Ascending aorta (tissue), 2 donors: ENCODE measurements around the gene CSTPP1. TPM values are rescaled to one million over a fixed set of nuclear protein-coding genes. Genes with fewer than 3 reads are reported as not detected.

Experiments used
- DNase-seq, 2 donors: peaks; one replicate each; pipeline ENCODE4 v3.0.0-alpha.2; 2019; ENCODE audit warnings: low spot score in 2 of 2
- H3K27ac ChIP-seq, 2 donors: fragments of 200-600 bp; sonication (generic); one replicate each; pipeline ENCODE4 v1.5.1; 2016 to 2017; ENCODE audit warnings: mild to moderate bottlenecking in 1 of 2
- H3K27me3 ChIP-seq: fragments of 200-600 bp; sonication (generic); one replicate; pipeline ENCODE4 v1.5.1; 2017
- H3K36me3 ChIP-seq, 2 donors: fragments of 200-600 bp; sonication (generic); one replicate each; pipeline ENCODE4 v1.5.1; 2016
- H3K4me1 ChIP-seq, 2 donors: fragments of 200-600 bp; sonication (generic); one replicate each; pipeline ENCODE4 v1.5.1; 2016 to 2017; ENCODE audit warnings: mild to moderate bottlenecking in 1 of 2
- H3K4me3 ChIP-seq, 2 donors: fragments of 200-600 bp; sonication (generic); one replicate each; pipeline ENCODE4 v1.5.1; 2016 to 2017; ENCODE audit warnings: mild to moderate bottlenecking in 1 of 2
- H3K9me3 ChIP-seq, 2 donors: fragments of 200-600 bp; sonication (generic); one replicate each; pipeline ENCODE4 v1.5.1; 2016
- intact Hi-C: fragments of 100-400 bp; cut with DNase I; formaldehyde crosslinking; loops from one replicate; pipeline ENCODE4 v1.15.1; 2023
- total RNA-seq: library from RNA; depleted of rRNA; stranded (reverse); fragments of >200 nt; gene quantifications from one replicate; pipeline ENCODE4 v1.1.0, GENCODE V29; 2016
- TF ChIP-seq, protein P1 (sequence below), 3 experiments: fragments of 200-600 bp in 2 of 3; fragments of 450-650 bp in 1 of 3; sonication (generic) in 2 of 3; IDR thresholded peaks; one replicate each; pipeline ENCODE4 v1.5.1; 2016 to 2019; ENCODE audit warnings: antibody characterized with exemption in 3 of 3, mild to moderate bottlenecking in 1 of 3, moderate library complexity in 1 of 3

CSTPP1 gene
- total RNA-seq, 1 donor from 2014 or later = 16.6 TPM

DNA sequence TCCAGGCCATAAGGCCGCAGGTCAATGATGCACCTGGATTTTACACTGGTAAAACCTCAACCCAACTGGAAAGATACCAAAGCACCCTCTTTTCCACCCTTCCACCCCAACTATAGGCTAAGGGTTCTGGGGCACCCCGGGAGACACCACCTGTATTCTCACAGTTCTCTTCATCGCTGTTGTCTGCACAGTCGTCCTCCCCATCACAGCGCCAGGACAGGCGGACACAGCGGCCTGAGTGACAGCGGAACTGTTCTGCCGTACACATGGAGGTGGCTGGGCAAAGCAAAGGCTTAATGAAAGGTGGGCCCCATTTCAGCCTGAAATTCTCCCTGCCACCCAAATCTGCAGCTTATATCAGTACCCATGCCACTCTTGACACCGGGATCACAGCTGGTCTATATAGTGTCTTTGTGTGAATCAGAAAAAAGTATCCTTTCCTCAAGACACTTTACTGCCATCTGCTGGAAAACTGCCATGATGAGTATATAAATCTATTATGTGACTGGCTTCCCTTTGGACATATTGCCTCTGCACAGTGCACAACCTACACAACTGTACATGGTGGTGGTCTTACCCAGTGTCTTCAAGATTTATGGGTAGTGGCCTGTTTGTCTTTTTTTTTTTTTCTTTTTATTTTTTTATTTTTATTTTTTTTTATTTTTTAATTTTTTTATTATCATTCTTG is 39.7 kb upstream of the CSTPP1 start:
- no peaks in the 10 kb centered on the region for H3K36me3 ChIP-seq
- intact Hi-C loops = no loop called here
- H3K27ac ChIP-seq = no peak overlapping the region
- H3K9me3 ChIP-seq = no peaks in the 10 kb centered on the region
- peaks cover 0 to 2% of the 10 kb centered on the region in 2 donors for H3K4me1 ChIP-seq
- DNase-seq = no peak
- H3K27me3 ChIP-seq = no peaks in the 10 kb centered on the region
- no peak overlapping the region for H3K4me3 ChIP-seq
- TF ChIP-seq, protein P1, sequence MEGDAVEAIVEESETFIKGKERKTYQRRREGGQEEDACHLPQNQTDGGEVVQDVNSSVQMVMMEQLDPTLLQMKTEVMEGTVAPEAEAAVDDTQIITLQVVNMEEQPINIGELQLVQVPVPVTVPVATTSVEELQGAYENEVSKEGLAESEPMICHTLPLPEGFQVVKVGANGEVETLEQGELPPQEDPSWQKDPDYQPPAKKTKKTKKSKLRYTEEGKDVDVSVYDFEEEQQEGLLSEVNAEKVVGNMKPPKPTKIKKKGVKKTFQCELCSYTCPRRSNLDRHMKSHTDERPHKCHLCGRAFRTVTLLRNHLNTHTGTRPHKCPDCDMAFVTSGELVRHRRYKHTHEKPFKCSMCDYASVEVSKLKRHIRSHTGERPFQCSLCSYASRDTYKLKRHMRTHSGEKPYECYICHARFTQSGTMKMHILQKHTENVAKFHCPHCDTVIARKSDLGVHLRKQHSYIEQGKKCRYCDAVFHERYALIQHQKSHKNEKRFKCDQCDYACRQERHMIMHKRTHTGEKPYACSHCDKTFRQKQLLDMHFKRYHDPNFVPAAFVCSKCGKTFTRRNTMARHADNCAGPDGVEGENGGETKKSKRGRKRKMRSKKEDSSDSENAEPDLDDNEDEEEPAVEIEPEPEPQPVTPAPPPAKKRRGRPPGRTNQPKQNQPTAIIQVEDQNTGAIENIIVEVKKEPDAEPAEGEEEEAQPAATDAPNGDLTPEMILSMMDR (IDR thresholded peaks at IDR 0.05) = no peak

DNA sequence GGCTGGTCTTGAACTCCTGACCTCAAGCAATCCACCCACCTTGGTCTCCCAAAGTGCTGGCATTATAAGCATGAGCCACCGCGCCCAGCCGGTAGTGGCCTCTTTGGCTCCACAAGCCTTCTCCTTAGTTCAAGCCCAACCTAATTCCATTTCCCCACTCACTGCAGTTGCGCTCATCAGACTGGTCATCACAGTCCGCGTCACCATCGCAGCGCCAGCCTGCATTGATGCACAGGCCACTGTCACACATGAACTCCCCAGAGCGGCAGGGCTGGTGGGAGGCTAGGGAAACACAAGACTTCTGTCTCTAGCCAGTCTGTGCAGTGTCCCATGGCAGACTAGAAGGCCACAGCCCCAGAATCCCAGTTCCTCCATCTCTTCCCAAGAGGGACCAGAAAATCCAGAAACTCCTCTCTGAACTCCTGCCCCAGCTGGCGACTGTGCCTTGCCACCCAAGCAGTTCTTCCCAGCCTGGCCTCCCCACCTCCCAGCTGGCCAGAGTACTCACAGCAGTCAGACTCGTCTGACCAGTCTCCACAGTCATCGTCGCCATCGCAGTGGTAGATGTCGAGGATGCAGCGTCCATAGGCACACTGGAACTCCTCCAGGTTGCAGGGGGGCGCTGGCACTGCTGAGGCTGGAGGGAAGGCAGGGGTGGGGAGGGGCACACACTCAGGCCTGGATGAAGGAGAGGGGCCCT is 38.0 kb upstream of the CSTPP1 start:
- H3K27me3 ChIP-seq = no peaks in the 10 kb centered on the region
- H3K9me3 ChIP-seq = no peaks in the 10 kb centered on the region
- H3K4me1 ChIP-seq = peaks cover 0 to 2% of the 10 kb centered on the region in 2 donors
- TF ChIP-seq, protein P1 (IDR thresholded peaks at IDR 0.05) = no peak
- intact Hi-C loops = no loop called here
- DNase-seq = no peak
- no peak overlapping the region for H3K27ac ChIP-seq
- H3K4me3 ChIP-seq = no peak overlapping the region
- no peaks in the 10 kb centered on the region for H3K36me3 ChIP-seq

DNA sequence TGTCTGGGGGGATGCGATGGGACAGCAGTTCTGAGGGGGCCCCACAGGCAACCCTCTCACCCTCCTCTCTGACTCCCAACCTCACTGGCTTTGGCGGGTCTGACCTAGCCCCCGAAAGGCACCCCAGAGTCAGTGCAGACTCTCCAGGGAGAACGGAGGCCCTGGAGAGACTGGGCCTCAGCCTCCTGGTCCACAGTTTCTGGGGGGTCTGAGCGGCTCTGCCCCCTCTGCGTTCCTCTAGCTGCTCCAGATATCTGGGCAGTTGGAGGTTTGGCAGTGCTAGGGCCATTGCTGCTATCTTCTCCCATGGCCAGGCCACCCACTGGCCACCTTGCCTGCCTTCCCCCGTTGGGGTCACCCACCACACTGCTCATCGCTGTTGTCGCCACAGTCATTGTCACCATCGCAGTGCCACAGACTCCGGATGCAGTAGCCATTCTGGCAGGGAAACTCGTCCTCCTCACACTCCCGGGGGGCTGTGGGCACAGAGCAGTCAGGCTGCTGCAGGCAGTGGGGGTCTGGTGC is 37.0 kb upstream of the CSTPP1 start:
- no peaks in the 10 kb centered on the region for H3K27me3 ChIP-seq
- no peak for DNase-seq
- intact Hi-C loops = no loop called here

DNA sequence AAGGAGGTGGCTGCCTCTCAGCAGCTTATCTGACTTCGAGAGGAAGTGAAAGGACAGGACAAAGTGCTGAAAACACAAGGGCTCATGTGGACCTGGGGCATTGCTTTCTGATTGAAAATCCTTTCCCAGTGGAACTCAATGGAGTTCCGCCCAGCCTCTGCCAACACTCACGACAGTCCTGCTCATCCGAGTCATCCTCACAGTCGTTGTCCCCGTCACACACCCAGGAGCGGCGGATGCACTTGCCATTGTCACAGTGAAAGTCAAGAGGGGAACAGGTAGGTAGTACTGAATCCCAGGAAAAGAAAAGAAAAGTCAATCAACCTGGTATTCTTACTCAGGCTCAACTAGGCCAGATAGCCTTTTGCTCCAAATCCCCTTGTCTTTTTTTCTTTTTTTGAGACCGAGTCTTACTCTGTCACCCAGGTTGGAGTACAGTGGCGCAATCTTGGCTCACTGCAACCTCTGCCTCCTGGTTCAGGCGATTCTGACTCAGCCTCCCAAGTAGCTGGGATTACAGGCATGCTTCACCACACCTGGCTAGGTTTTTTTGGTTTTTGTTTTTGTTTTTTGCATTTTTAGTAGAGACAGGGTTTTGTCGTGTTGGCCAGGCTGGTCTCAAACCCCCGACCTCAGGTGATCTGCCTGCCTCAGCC is 36.3 kb upstream of the CSTPP1 start:
- no peak for DNase-seq

More for the DNA sequence above, 37.0 kb upstream of the CSTPP1 start:
- Histone ChIP-seq H3K9me3 (no peaks in the 10 kb centered on the region), H3K27ac (no peak overlapping the region), H3K4me3 (no peak overlapping the region), H3K4me1 (peaks cover 0 to 2% of the 10 kb centered on the region in 2 donors), H3K36me3 (no peaks in the 10 kb centered on the region)
- TF ChIP-seq, protein P1 (IDR thresholded peaks at IDR 0.05) = no peak

DNA sequence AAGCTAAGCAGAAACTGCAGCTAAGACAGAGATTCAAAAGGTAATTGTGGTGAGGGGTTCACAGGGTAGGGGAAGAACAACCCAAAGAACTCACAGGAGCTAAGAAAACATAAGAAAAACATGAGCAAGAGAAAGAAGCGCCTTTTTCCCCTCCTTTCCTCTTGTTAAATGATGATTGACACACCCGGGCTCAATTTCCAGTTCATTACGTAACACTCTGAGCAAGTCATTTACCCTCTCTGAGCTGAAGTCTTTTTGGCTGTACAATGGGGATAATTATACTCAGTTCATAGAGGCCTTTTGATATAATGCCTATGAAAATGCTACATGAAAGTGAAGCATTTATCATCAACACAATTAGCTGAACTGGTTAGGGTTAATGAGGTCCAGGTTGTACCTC is 35.4 kb upstream of the CSTPP1 start:
- no peaks in the 10 kb centered on the region for H3K9me3 ChIP-seq
- DNase-seq = no peak
- TF ChIP-seq, protein P1 (IDR thresholded peaks at IDR 0.05) = no peak
- H3K27ac ChIP-seq = no peak overlapping the region
- H3K4me1 ChIP-seq = no peaks in the 10 kb centered on the region
- H3K27me3 ChIP-seq = no peaks in the 10 kb centered on the region
- intact Hi-C loops = no loop called here
- no peak overlapping the region for H3K4me3 ChIP-seq
- H3K36me3 ChIP-seq = no peaks in the 10 kb centered on the region

More for the DNA sequence above, 36.3 kb upstream of the CSTPP1 start:
- intact Hi-C loops = no loop called here
- H3K4me1 ChIP-seq = peaks cover 0 to 2% of the 10 kb centered on the region in 2 donors
- no peak overlapping the region for H3K27ac ChIP-seq
- no peaks in the 10 kb centered on the region for H3K27me3 ChIP-seq
- TF ChIP-seq, protein P1 (IDR thresholded peaks at IDR 0.05) = no peak
- no peaks in the 10 kb centered on the region for H3K36me3 ChIP-seq
- no peaks in the 10 kb centered on the region for H3K9me3 ChIP-seq
- H3K4me3 ChIP-seq = no peak overlapping the region
